Caco-2 (cell line): ENCODE measurements around the gene WNT5A. TPM values are rescaled to one million over a fixed set of nuclear protein-coding genes. Genes with fewer than 3 reads are reported as not detected.

Source experiments
- BruUV-seq: library from RNA; stranded (reverse); fragments of 400-500 nt; replicated peaks from 2 replicates; lab custom pipeline; 2021; lab: Mats Ljungman, UMichigan
- CTCF ChIA-PET: fragments of 300-600 bp; sonication (Branson Sonifier 250); formaldehyde crosslinking; loops from one replicate; lab custom pipeline; 2022; ENCODE audit warnings: antibody characterized with exemption; lab: Charles Lee
- POLR2A ChIA-PET: fragments of 300-600 bp; sonication (Branson Sonifier 250); formaldehyde crosslinking; loops from one replicate; lab custom pipeline; 2022; ENCODE audit warnings: antibody characterized with exemption; lab: Charles Lee
- DNase-seq, 2 experiments: peaks; one replicate each; pipeline versions ENCODE4 v3.0.0 to v3.0.0-alpha.2; 2020 to 2022
- H3K27me3 ChIP-seq: replicated peaks from 2 replicates; pipeline ENCODE4 v1.6.0; 2011; ENCODE audit warnings: low read length; ENCODE audit not compliant: control insufficient read depth, insufficient read depth
- H3K36me3 ChIP-seq: 2 replicates; pipeline ENCODE4 v1.5.1; 2011; ENCODE audit warnings: low read length; ENCODE audit not compliant: control insufficient read depth, insufficient read depth
- H3K4me1 ChIP-seq: fragments of 250-450 bp; sonication (Bioruptor Pico); 2 replicates; pipeline ENCODE4 v1.5.1; 2020; ENCODE audit warnings: mild to moderate bottlenecking
- H3K4me3 ChIP-seq: 2 replicates; pipeline ENCODE4 v1.5.1; 2011; ENCODE audit warnings: low read depth, mild to moderate bottlenecking, control low read depth, low read length
- H3K9me3 ChIP-seq: fragments of 250-450 bp; sonication (Bioruptor Pico); 2 replicates; pipeline ENCODE4 v1.5.1; 2020; ENCODE audit warnings: mild to moderate bottlenecking, moderate library complexity
- H3K27ac Mint-ChIP-seq: one replicate; pipeline ENCODE4 v1.8.0; 2022; ENCODE audit warnings: mixed read lengths; ENCODE audit not compliant: unreplicated experiment
- H3K27me3 Mint-ChIP-seq: one replicate; pipeline ENCODE4 v1.8.0; 2022; ENCODE audit warnings: mixed read lengths; ENCODE audit not compliant: insufficient read depth, unreplicated experiment
- H3K36me3 Mint-ChIP-seq: one replicate; pipeline ENCODE4 v1.8.0; 2022; ENCODE audit warnings: mild to moderate bottlenecking, mixed read lengths; ENCODE audit not compliant: insufficient read depth, unreplicated experiment
- H3K4me1 Mint-ChIP-seq: one replicate; pipeline ENCODE4 v1.8.0; 2022; ENCODE audit warnings: low read depth, mixed read lengths; ENCODE audit not compliant: unreplicated experiment
- H3K4me3 Mint-ChIP-seq: one replicate; pipeline ENCODE4 v1.8.0; 2022; ENCODE audit warnings: mild to moderate bottlenecking, moderate library complexity, mixed read lengths; ENCODE audit not compliant: unreplicated experiment
- H3K9me3 Mint-ChIP-seq: one replicate; pipeline ENCODE4 v1.8.0; 2022; ENCODE audit warnings: mixed read lengths; ENCODE audit not compliant: unreplicated experiment
- intact Hi-C: fragments of 100-400 bp; cut with micrococcal nuclease; formaldehyde crosslinking; loops from one replicate; pipeline ENCODE4 v1.10.0; 2022; ENCODE audit not compliant: unreplicated experiment
- total RNA-seq: library from RNA; stranded (reverse); gene quantifications from 2 replicates; pipeline ENCODE4 v1.2.3, GENCODE V29; 2022
- TF ChIP-seq, protein P1 (sequence below), 2 experiments: fragments of 200-600 bp in 1 of 2; IDR thresholded peaks; 1 replicate in 1 of 2; 2 replicates in 1 of 2; pipeline versions ENCODE4 v1.5.1 to v1.8.0; 2011 to 2022; ENCODE audit warnings: antibody characterized with exemption in 1 of 2, control low read depth in 1 of 2, inconsistent platforms in 1 of 2, low read depth in 1 of 2, low read length in 1 of 2, mild to moderate bottlenecking in 1 of 2, moderate library complexity in 1 of 2; ENCODE audit not compliant: insufficient read depth in 1 of 2, severe bottlenecking in 1 of 2, unreplicated experiment in 1 of 2

The WNT5A gene
- total RNA-seq, 1 experiment from 2014 or later, result 8.8 TPM

DNA sequence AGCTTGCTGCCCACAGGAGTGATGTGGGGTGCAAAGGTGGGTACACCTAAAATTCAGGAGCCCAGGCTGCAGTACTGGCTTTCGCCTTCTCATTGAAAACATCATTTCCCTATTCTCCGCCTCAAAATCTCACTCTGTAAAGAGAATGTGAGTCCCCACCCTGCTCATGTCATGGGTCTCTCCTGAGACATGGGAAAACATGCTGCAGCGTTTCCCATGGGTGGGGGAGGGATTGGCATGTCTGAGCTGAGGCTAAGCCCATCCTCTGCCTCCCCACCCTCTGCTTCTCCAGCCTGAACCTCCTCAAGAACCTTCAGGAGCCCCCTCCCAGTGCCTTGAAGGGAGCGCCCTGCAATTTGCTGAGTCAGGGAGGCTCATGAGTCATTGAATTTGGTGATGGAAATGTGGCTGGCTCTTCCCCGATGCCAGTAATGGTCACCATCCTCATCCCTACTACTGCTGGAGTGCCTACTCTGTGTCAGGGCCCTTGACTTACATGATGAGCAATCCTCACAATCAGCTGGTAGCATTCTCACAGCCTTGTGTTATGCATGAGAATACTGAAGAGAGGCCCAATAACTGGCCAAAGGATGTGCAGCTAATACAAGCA is 28.8 kb downstream of the WNT5A start:
- POLR2A ChIA-PET, result no interaction called here
- H3K27me3 ChIP-seq, result no peaks in the 10 kb centered on the region
- H3K36me3 ChIP-seq, result no peaks in the 10 kb centered on the region
- no peaks in the 10 kb centered on the region for H3K4me1 ChIP-seq
- no TSS peak for BruUV-seq
- Mint-ChIP-seq H3K27ac (no peak overlapping the region), H3K4me3 (no peak overlapping the region), H3K36me3 (no peaks in the 10 kb centered on the region), H3K27me3 (no peaks in the 10 kb centered on the region), H3K4me1 (no peaks in the 10 kb centered on the region), H3K9me3 (no peaks in the 10 kb centered on the region)
- TF ChIP-seq, protein P1, sequence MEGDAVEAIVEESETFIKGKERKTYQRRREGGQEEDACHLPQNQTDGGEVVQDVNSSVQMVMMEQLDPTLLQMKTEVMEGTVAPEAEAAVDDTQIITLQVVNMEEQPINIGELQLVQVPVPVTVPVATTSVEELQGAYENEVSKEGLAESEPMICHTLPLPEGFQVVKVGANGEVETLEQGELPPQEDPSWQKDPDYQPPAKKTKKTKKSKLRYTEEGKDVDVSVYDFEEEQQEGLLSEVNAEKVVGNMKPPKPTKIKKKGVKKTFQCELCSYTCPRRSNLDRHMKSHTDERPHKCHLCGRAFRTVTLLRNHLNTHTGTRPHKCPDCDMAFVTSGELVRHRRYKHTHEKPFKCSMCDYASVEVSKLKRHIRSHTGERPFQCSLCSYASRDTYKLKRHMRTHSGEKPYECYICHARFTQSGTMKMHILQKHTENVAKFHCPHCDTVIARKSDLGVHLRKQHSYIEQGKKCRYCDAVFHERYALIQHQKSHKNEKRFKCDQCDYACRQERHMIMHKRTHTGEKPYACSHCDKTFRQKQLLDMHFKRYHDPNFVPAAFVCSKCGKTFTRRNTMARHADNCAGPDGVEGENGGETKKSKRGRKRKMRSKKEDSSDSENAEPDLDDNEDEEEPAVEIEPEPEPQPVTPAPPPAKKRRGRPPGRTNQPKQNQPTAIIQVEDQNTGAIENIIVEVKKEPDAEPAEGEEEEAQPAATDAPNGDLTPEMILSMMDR (IDR thresholded peaks at IDR 0.05; ENCODE audit: insufficient read depth in 1 of 2, low read depth in 1 of 2, low read length in 1 of 2, severe bottlenecking in 1 of 2, unreplicated experiment in 1 of 2), result no peak
- intact Hi-C loops, result no loop called here
- CTCF ChIA-PET, result no interaction called here
- DNase-seq, result no peak
- no peaks in the 10 kb centered on the region for H3K9me3 ChIP-seq
- H3K4me3 ChIP-seq, result no peak overlapping the region

- Histone ChIP-seq H3K36me3 (no peaks in the 10 kb centered on the region), H3K9me3 (no peaks in the 10 kb centered on the region), H3K4me1 (no peaks in the 10 kb centered on the region), H3K27me3 (no peaks in the 10 kb centered on the region), H3K4me3 (no peak overlapping the region)
- CTCF ChIA-PET, result no interaction called here
- intact Hi-C loops, result no loop called here
- DNase-seq, result no peak
- Mint-ChIP-seq H3K9me3 (no peaks in the 10 kb centered on the region), H3K4me1 (no peaks in the 10 kb centered on the region), H3K27me3 (no peaks in the 10 kb centered on the region), H3K4me3 (no peak overlapping the region), H3K36me3 (no peaks in the 10 kb centered on the region), H3K27ac (no peak overlapping the region)
- TF ChIP-seq, protein P1 (IDR thresholded peaks at IDR 0.05; ENCODE audit: insufficient read depth in 1 of 2, low read depth in 1 of 2, low read length in 1 of 2, severe bottlenecking in 1 of 2, unreplicated experiment in 1 of 2), result no peak
- POLR2A ChIA-PET, result no interaction called here
- BruUV-seq, result no TSS peak
These were observed 31.2 kb downstream of the WNT5A start for GRCh38 chr3:55455915-55456314.

GRCh38 chr3:55454611-55455010 is 32.5 kb downstream of the WNT5A start:
- CTCF ChIA-PET, result no interaction called here
- intact Hi-C loops, result no loop called here
- Histone ChIP-seq H3K4me1 (peaks cover 2% of the 10 kb centered on the region; the same call in 1 of the 2 replicates), H3K9me3 (no peaks in the 10 kb centered on the region), H3K36me3 (no peaks in the 10 kb centered on the region), H3K27me3 (no peaks in the 10 kb centered on the region), H3K4me3 (no peak overlapping the region)
- TF ChIP-seq, protein P1 (IDR thresholded peaks at IDR 0.05; ENCODE audit: insufficient read depth in 1 of 2, low read depth in 1 of 2, low read length in 1 of 2, severe bottlenecking in 1 of 2, unreplicated experiment in 1 of 2), result no peak
- Mint-ChIP-seq H3K27me3 (no peaks in the 10 kb centered on the region), H3K36me3 (no peaks in the 10 kb centered on the region), H3K9me3 (no peaks in the 10 kb centered on the region), H3K4me1 (peaks cover under 1% of the 10 kb centered on the region), H3K27ac (no peak overlapping the region), H3K4me3 (no peak overlapping the region)
- DNase-seq, result no peak
- POLR2A ChIA-PET, result no interaction called here
- no TSS peak for BruUV-seq
